Nephron progenitor cell (in vitro differentiated cells): ENCODE results near the gene GOLT1B.
"Not testable (repeated sequence)": the region's sequence is repeated elsewhere in the genome, so short reads cannot be mapped to it uniquely, and the experiment has no call there.

Source experiments
- DNase-seq: peaks from one replicate; pipeline ENCODE4 v3.0.0; 2021
- H3K27ac Mint-ChIP-seq: 2 replicates; pipeline ENCODE4 v1.8.0; 2021; ENCODE audit warnings: mild to moderate bottlenecking, moderate library complexity, mixed read lengths
- H3K27me3 Mint-ChIP-seq: 2 replicates; pipeline ENCODE4 v1.8.0; 2021; ENCODE audit warnings: mild to moderate bottlenecking, low read depth, mixed read lengths; ENCODE audit not compliant: poor library complexity
- H3K36me3 Mint-ChIP-seq: 2 replicates; pipeline ENCODE4 v1.8.0; 2021; ENCODE audit warnings: low read depth, mixed read lengths
- H3K4me1 Mint-ChIP-seq: 2 replicates; pipeline ENCODE4 v1.8.0; 2021; ENCODE audit warnings: mixed read lengths
- H3K4me3 Mint-ChIP-seq: 2 replicates; pipeline ENCODE4 v1.8.0; 2021; ENCODE audit warnings: mild to moderate bottlenecking, moderate library complexity, mixed read lengths
- H3K9me3 Mint-ChIP-seq: 2 replicates; pipeline ENCODE4 v1.8.0; 2021; ENCODE audit warnings: mild to moderate bottlenecking, moderate library complexity, mixed read lengths
- CTCF ChIP-seq: fragments of 200-600 bp; sonication (generic); IDR thresholded peaks from 2 replicates; pipeline ENCODE4 v1.5.0; 2021; ENCODE audit warnings: antibody characterized with exemption

GOLT1B gene

GRCh38 chr12:21501258-21502163 is at the start of gene GOLT1B, which contains the start of gene RECQL:
GOLT1B (plus strand) TSS chr12:21501789; CDS start chr12:21501924, 135 bp downstream.
RECQL (minus strand) TSS chr12:21501635; CDS start chr12:21499570, 2,065 bp downstream.
- no peak within 1 kb of the TSS for H3K4me3 Mint-ChIP-seq
- H3K27ac Mint-ChIP-seq: no peak within 1 kb of the TSS
- H3K9me3 Mint-ChIP-seq: no peaks in the 10 kb centered on the region
- peaks cover 23% of the 10 kb centered on the region for H3K4me1 Mint-ChIP-seq
- H3K36me3 Mint-ChIP-seq: peaks cover 8% of the 10 kb centered on the region
- no peaks in the 10 kb centered on the region for H3K27me3 Mint-ChIP-seq
- DNase-seq: peak; percentile 85
- TF ChIP-seq CTCF: no peak

GRCh38 chr12:21453312-21453852 is 48.2 kb upstream of the GOLT1B start:
- peaks cover 33% of the 10 kb centered on the region for H3K36me3 Mint-ChIP-seq
- DNase-seq: no peak
- no peaks in the 10 kb centered on the region for H3K27me3 Mint-ChIP-seq
- no peaks in the 10 kb centered on the region for H3K9me3 Mint-ChIP-seq
- H3K4me3 Mint-ChIP-seq: no peak overlapping the region
- TF ChIP-seq CTCF: no peak
- no peak overlapping the region for H3K27ac Mint-ChIP-seq
- no peaks in the 10 kb centered on the region for H3K4me1 Mint-ChIP-seq

- H3K9me3 Mint-ChIP-seq: no peaks in the 10 kb centered on the region
- no peak for TF ChIP-seq CTCF
- H3K27me3 Mint-ChIP-seq: no peaks in the 10 kb centered on the region
- no peak overlapping the region for H3K4me3 Mint-ChIP-seq
- peaks cover 19% of the 10 kb centered on the region for H3K36me3 Mint-ChIP-seq
- no peak overlapping the region for H3K27ac Mint-ChIP-seq
- DNase-seq: no peak
- no peaks in the 10 kb centered on the region for H3K4me1 Mint-ChIP-seq
These were observed 45.3 kb upstream of the GOLT1B start for GRCh38 chr12:21456291-21456780.

- Mint-ChIP-seq H3K27ac (no peak overlapping the region), H3K9me3 (peaks cover 4% of the 10 kb centered on the region), H3K36me3 (peaks cover 29% of the 10 kb centered on the region), H3K4me1 (no peaks in the 10 kb centered on the region), H3K27me3 (no peaks in the 10 kb centered on the region), H3K4me3 (no peak overlapping the region)
- no peak for DNase-seq
- no peak for TF ChIP-seq CTCF
These were observed 42.1 kb upstream of the GOLT1B start for GRCh38 chr12:21459474-21459873.

- H3K4me1 Mint-ChIP-seq, H3K9me3 Mint-ChIP-seq, H3K27ac Mint-ChIP-seq, H3K27me3 Mint-ChIP-seq, H3K4me3 Mint-ChIP-seq, DNase-seq: not testable (repeated sequence)
- H3K36me3 Mint-ChIP-seq: peaks cover 36% of the 10 kb centered on the region
These were observed 34.3 kb upstream of the GOLT1B start for GRCh38 chr12:21467334-21467733.

- H3K9me3 Mint-ChIP-seq: no peaks in the 10 kb centered on the region
- DNase-seq: no peak
These were observed 30.3 kb upstream of the GOLT1B start for GRCh38 chr12:21471294-21471693.

More at GRCh38 chr12:21471294-21471693, 30.3 kb upstream of the GOLT1B start:
- no peak overlapping the region for H3K4me3 Mint-ChIP-seq
- no peak overlapping the region for H3K27ac Mint-ChIP-seq
- TF ChIP-seq CTCF: no peak
- no peaks in the 10 kb centered on the region for H3K4me1 Mint-ChIP-seq
- H3K36me3 Mint-ChIP-seq: peaks cover 19% of the 10 kb centered on the region
- no peaks in the 10 kb centered on the region for H3K27me3 Mint-ChIP-seq
